Measurements from ENCODE around the gene PDE1A.

Gene PDE1A

DNA sequence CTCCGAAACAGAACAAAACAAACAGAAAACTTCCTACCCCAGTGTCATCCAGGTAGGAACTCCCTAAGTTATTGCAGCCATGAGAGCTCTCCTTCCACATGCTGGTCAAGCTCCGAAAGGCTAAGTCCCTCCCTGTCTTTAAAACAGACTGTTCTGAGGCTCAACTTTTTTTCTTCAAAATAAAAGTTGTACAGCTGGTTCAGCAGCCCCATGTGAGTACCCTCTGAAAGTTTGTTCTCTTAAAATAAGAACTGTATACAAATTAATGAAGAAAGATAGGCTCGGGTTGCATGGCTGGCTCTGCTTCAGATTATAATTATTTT lies at the start of gene PDE1A:
TSS of gene PDE1A (minus strand) at position 119 of the 323 bp plus-strand sequence.
- DNase-seq, result no peak

DNA sequence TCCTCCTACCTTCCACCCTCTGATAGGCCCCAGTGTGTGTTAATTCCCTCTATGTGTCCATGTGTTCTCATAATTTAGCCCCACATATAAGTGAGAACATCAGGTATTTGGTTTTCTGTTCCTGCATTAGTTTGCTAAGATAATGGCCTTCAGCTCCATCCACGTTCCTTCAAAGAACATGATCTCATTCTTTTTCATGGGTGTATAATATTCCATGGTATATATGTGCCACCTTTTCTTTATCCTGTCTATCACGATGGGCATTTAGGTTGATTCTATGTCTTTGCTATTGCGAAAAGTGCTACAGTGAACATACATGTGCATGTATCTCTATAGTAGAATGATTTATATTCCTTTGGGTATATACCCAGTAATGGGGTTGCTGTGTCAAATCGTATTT lies 46.8 kb upstream of the PDE1A start:
- DNase-seq, result no peak

DNA sequence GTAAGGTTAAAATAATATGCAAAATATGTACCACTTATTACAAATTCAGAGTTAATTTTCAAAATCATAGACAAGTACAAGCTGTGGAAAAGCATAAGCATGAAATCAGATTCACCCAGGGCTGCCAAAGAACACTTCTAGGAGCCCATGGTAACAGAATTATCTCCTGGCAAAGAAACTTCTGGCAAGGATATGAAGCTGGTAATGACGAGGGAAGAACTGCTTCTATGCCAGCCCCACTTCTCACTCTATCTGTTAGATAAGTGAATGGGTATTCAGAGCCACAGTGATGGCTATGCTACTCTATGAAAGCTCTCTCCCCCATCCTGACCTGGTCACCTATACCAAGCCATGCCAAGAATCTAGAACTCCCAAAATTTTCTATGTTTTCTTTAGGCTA lies 36.9 kb upstream of the PDE1A start:
- DNase-seq, result no peak

DNA sequence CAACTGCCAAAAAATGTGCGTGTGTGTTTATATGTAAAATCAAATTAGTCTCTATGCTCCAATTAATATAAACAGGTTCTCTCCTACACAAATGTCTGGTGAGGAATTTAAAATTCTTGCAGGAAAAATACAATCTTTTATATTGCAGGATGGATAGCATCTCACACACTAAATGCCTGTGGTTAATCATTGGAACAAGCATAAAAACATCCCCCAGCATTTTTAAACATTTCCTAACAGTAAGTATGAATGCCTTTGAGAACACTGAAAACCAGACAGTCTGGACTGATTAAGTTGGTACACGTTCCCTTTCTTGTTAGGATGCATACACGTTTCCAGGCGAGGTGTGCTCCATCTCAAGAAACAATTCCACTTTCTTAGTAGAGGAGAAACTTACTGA lies 29.9 kb upstream of the PDE1A start:
- DNase-seq, result no peak

DNA sequence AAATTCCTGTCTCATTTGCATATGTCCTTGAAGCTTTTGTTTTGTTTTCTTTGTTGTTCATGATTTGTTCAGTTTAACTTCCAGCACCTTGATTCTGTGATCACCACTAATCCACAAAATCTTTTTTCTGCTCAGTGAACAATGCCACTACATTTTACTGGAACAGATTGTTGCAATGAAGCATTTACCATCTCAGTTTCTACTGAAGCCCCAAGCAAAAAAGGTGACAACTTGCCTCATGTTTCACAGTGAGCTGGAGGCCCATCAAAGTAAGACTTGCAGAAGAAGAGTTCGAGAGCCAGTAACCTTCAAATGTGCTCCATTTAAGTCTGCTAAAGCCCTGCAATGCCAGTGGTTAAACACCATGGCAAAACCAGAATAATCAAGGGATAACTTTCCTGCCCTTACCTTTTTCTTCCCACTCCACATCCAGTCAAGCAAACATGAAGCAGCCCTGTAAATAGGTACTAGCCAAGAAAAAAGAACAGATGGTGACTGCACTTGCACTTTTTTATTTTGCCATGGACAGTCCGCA lies 25.7 kb upstream of the PDE1A start:
- no peak for DNase-seq

DNA sequence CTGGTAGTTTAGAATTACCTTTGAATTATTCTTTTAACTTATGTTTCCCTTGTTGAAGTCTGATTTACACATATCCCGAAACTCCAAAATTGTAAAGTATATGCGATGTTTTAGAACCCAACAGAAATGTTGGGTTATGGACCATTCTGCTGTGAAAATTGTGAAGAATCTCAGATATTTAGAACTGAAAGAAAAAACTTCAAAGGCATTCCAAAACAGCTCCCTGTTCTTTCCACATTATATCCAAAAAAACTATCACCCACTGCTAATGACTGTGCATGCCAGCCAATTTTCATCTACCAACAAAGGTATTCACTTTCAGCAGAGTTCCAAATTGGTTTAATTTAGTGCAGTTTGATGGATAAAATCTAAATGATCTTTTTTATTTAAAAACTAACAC lies 21.5 kb upstream of the PDE1A start:
- no peak for DNase-seq

DNA sequence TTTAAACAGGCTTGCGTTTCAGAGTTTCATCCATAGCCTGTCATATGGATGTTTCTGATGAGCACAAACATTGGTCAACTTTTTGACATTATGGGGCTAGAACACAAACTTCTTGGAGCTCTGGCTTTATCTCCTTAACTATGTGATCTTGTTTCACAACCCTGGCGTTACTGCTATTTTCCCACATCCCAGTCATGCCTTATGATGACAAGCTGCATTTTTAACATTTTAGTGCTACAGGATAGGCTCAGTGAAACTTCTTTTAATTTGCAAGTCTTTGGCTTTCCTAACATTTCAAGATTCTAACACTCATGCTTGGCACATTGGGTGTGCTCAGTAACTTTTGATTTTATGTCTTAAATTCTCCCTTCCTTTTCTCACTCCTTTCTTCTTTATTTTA lies 21.0 kb upstream of the PDE1A start:
- no peak for DNase-seq

DNA sequence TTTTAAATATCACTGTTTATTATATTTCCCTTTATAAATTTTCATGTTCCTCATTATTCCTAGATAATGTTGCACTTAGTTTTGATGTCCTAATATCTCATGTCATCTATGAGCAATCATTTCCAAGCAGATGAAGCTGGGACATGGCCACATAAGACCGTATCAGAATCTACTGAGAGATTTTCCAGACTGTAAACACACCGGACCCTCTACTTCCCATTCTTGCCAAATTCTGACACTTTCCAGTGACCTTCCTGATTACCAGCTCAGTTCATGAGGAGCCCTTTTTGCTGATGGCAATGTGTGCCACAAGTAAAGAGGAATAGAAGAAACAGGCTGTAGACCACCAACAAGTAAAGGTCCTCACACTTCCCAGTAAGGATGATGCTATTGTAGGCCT lies 20.3 kb upstream of the PDE1A start:
- no peak for DNase-seq

DNA sequence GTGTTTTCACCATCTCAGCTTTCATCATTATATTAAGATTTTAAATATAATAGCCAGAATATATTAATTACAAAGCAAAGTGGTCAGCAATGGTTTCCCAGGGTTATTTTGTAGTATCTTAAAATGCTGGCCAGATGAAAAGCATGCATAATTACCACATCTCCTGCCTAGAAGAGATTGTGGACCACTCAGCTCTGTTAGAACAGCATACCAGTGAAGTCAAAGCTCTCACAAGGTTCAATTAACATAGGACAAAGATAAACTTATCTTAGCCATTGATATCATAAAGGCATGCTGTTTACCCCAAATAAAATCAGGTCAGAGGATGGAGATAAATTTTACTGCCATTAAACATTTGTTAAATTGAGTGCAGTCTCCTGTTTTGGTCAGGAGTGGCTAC lies 19.3 kb upstream of the PDE1A start:
- DNase-seq, result no peak

DNA sequence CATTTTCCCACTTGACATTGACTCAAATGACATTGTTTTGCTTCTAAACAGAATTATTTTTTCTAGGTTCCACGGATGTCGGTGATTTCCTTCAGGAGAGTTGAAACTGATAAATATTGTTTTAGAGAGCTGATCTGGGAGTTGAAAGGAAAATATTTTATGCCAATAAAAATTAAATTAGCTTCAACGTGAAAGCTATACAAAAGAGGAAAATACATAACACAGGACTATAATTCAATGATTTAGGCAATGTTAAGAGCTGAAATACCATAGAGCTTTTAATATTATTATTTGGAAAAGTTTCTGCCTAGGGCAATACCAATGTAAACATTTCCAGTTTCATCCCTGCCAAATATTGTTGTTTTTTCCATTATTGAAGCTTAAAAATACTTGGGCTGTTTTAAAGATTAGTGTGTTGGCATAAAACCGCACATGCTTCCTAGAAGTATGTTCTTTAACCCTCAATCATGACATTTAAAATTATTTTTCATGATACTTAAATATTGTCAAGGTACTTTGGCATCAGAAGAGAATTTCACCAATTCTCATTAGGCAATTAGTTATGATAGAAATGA lies 18.6 kb upstream of the PDE1A start:
- DNase-seq, result no peak

DNA sequence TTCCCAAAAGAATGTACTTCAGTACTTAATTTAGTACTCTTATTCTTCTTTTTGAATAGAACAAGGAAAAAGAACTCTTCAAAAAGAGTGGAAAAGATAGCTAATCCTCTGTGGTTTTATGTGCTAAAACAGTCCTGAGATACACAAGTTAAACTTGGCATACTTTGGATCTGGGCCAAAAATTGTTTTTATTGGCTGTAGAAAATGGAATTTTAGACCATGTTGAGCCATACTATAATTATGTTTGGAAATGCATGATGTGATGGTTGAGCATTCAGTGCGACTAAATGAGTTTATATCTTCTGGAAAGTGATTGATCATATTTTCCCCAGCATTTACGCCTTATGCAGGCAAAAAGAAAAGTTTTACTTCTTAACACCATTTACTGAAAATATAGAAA lies 18.0 kb upstream of the PDE1A start:
- DNase-seq, result no peak

DNA sequence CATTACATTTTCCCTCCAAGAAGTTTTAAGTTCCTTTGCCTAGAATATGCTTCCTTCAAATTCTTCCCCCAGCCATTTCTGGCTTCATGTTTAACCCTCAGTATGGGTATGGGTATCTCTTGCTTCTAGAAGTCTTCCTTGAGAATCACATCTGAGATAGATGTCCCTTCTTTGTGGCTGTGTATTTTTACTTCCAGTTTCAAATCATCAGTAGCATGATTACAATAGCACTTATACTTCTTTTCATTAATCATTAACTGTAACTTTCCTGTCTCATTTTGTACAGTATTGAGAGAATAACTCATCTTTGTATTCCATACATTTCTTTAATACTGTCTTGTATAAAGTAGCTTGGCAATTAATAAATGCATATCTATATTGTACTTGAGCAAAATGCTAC lies 17.3 kb upstream of the PDE1A start:
- no peak for DNase-seq

DNA sequence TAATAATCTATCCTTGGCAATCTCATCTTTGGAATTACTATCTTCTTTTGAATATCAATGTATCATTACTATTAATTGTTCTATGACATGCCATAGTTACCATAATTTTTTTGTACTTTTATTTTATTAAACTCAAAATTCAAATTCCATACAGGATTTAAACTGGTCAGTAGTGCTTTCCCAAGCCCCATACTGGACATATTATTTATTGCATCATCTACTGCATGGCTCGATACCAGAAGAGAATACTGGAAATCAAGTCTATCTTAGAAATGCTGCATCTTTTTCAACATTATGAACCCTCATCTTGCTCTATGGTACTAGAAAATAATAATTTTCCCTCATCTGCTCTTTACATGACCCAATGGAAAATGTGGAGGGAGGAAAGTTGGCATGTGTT lies 9.4 kb upstream of the PDE1A start:
- DNase-seq, result no peak

DNA sequence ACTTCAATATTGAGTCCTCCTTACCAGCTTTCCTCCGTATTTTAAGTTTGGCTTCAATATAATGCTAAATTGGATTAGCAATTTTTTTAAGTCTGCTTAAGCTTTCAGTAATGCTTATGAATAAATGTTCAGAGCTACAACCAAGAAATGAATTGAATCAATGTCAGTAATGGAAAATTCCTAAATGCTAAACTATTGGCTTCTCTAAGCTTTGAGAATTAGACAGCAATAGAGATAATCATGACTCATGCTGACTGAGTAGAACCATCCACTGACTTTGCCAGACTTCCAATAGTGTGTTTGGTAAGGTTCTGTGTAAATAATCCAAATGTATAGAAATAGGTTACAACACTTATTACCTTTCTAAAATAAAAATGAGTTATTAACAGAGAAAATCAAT lies 8.9 kb upstream of the PDE1A start:
- no peak for DNase-seq

DNA sequence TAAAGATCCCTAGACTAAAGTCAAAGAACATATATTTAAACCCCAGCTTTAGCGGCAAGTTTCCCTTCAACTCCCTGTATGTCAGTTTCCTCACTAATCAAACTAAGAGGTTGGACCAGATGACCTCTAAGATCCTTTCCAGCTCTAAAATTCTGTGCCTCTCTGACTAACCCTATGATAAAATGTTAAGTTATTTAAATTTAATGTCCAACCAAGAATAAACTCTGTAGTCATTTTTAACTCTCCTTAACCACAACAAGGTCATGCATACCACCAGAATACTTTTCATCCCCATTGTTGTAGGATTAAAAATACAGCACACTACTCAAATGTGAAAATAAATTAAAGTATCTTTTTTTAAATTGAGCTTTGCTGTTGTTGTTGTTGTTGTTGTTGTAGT lies 5.2 kb upstream of the PDE1A start:
- DNase-seq, result no peak

DNA sequence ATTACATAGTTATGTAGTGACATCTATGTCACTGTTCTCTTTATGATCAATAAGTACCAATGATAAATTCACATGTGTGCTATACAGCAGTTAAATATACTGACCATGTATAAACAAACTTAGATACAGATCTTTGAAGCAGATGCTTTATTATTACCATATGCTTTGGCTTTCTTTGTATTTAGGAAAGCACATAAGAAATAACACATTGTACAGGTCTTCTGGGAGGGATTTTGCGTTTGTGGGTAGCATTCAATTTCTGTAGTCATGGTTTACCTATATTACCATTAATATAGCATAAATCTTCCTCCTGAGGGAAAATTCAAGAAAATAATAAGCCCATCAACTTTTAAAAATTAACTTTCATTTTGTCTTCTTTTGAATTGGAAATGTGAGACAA lies 1.6 kb upstream of the PDE1A start:
- no peak for DNase-seq

DNA sequence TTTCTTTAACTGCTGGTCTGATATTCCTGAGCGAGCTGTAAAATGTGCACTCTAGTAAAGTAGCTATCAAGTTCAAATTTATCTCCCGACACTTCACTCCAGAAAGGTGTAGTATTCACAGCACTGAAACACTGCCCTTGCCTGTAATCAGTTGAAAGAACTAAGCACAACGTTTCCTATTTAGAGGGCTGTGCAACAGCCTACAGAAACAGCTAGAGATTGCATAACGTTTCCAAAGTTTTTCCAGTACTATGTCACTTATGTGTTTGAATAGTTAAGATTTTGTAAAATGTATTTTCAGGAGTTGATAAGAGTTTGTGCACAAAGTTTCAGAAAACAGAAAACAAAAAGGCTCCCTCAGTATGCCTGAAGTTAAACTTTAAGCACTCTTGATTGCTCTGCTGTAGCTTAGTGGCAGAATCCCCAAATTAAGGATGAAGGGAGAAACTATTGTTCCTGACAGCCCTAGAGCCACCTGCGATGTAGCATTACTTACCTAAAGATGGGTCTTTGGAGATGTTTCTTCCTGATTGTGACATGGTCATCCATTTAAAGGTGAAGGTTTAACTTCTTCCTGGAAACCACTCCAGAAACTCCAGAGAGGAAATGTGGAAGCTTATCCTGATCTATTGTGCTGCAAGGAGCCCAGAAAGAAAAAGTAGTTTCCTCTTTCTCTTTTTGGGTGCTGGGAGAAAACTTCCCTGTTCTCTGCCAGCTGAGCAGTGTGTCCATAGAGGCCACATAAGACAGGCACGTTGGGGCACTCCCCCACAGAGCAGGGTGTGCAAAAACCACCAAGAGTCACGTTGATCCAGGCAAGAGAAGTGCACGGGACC lies 536 bp downstream of the PDE1A start:
- DNase-seq, result no peak

DNA sequence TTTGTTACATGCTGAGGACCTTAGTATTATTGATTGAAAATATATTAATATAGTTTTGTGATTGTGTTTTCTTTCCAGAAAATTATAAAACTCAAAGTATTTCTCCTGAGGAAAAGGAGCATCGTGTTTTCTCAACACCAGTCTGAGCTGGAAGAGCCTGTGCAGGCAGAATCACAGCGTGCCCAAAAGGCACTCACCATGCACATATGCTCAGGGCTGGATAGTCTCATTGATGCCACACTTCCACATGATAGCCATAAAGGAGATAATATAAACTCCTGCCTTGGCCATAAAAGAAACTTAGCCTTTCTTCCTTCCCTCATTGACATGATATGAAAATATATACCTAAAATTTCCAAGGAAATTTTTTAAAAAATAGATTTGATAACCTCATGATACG lies 4.0 kb downstream of the PDE1A start:
- no peak for DNase-seq

DNA sequence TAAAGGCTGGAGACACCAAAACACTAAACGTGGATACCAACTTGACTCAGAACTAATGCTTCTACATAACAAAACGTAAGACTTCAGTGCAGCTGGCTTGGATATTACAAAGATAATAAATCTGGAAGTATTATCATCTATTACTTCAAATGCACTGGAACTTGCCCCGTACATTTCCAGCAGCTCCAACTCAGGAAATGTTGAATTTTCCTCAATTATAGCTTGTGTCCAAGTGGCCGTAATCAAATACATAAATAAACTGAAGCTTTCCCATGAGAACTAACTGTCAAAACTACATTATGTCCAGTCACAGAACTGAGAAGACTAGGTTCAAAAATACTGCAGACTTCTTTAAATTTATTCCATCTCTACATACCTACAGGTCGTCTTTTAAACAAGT lies 6.2 kb downstream of the PDE1A start:
- no peak for DNase-seq

DNA sequence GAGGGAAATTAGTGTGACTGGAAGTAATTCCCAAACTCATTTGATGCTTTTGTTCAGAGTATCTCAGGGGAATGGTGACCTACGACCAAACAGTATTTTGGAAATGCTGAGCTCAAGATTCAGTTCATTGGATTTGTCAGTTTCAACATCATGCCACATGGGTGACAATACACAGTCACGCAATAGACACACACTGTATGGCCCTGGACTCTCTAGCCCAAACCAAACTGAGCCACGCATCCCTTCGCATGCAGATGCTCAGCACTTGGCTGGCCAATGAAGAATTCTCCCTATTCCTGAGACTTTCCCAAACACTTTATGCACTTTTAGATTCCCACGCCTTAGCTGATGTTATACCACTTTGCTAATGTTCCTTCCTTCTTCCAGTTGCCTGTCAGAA lies 10.0 kb downstream of the PDE1A start:
- no peak for DNase-seq

DNA sequence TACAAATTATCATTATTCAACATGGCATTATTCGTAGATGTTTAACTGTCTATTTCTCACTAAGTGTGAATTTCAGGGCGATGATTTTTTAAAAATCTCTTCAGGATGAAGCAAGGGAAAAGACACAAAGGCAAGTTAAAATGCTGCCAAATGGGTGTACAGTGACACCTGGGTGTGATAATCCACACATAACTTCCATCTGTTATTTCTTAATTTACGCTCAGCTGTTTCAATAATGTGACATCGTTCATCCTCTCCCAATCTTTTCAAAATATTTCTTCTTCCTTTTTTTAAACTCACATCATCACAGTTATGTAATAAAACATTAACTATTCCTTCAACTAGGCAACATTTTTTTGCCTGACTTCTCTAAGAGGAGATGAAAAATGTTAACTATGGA lies 10.6 kb downstream of the PDE1A start:
- no peak for DNase-seq

DNA sequence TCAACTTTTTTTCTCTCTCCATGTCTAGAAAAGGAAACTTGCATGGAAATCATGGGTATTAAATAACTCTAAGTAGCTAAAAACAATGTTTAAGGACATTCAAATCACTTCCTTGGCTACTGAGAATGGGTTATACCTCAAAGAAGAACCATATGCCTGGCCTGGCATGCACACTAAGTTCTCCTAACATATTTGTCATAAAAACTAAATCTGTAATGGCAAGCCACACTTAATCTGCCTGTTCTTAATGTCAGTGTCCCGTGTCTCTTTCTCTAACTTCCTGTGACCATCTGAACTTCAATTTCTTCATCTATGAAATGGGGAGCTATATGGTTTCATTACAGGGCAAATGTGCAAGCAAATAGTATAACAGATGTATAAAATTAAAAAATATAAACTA lies 11.1 kb downstream of the PDE1A start:
- no peak for DNase-seq

DNA sequence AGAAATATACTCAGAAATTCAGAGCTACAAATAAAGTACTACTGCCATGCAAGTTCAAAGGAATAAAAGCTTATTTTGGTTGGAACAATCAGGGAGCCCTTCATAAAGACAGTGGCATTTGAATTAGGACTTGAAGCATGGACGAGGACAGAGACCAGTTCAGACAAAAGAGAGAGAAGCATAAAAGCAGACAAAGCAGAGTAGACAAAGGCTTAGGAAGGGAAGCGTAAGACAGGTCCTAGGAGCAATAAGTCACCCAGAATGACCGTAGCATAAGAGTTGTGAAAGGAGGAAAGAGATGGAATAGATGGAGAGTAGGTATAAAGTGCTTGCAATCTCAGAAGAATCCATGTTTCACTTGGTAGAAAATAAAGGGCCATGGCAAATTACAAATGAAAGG lies 14.0 kb downstream of the PDE1A start:
- DNase-seq, result no peak

DNA sequence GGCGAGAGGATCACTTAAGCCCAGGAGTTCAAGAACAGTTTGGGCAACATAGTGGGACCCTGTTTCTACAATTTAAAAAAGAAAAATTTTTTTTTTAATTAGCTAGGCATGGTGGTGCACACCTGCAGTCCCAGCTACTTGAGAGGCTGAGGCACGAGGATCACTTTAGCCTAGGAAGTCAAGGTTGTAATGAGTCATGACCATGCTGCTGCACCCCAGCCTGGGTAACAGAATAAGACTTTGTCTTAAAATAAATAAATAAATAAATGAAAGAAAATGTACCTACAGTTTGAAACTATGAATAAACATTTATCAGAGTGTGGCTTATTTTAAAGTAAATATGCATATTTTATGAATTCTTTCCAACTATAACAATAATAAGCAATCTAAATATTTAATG lies 16.7 kb downstream of the PDE1A start:
- no peak for DNase-seq

DNA sequence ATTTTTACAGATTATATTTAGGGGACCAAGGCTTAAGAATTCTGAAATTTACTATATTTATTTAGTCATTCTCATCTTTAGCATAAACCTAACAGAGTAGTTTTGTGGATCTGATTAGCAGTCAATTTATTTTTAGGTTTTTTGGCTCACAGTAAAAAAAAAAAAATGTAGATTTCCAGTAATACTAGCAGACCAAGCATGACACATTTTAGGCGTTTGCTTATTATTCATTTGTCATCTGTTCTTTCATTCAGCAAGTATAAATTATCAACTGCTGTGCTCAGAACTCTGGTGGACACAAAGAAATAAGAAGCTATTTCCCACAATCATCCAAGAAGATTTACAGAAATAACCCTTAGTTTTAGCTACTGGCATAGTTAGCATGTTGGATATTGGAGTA lies 20.6 kb downstream of the PDE1A start:
- DNase-seq, result no peak

All from NCI-H1105 treated with DMSO at 0.1 percent for 48 hours (cell line).